ENCODE data around the gene ZNRF1.

The ZNRF1 gene

GRCh38 chr16:75062976-75063346 lies 64.1 kb downstream of the ZNRF1 start:
- DNase-seq, result no peak

GRCh38 chr16:75063549-75064088 lies 64.8 kb downstream of the ZNRF1 start:
- DNase-seq, result no peak

- DNase-seq, result no peak
Measured at GRCh38 chr16:75064403-75065148, 65.8 kb downstream of the ZNRF1 start.

GRCh38 chr16:75065149-75065505 lies 66.3 kb downstream of the ZNRF1 start:
- DNase-seq, result no peak

- no peak for DNase-seq
Measured at GRCh38 chr16:75065521-75066149, 66.8 kb downstream of the ZNRF1 start.

GRCh38 chr16:75066861-75067447 lies 68.1 kb downstream of the ZNRF1 start:
- DNase-seq, result no peak

GRCh38 chr16:75068085-75069031 lies 69.5 kb downstream of the ZNRF1 start:
- no peak for DNase-seq

- no peak for DNase-seq
Measured at GRCh38 chr16:75070012-75070841, 71.4 kb downstream of the ZNRF1 start.

GRCh38 chr16:75071621-75072020 lies 72.8 kb downstream of the ZNRF1 start:
- no peak for DNase-seq

GRCh38 chr16:75072239-75072947 lies 73.6 kb downstream of the ZNRF1 start:
- no peak for DNase-seq

GRCh38 chr16:75073545-75074303 lies 74.9 kb downstream of the ZNRF1 start:
- DNase-seq, result no peak

GRCh38 chr16:75074304-75074793 lies 75.5 kb downstream of the ZNRF1 start:
- DNase-seq, result no peak

GRCh38 chr16:75074920-75075687 lies 76.3 kb downstream of the ZNRF1 start:
- DNase-seq, result no peak

- no peak for DNase-seq
Measured at GRCh38 chr16:75075688-75076268, 77.0 kb downstream of the ZNRF1 start.

GRCh38 chr16:75078886-75079285 lies 80.1 kb downstream of the ZNRF1 start:
- DNase-seq, result no peak

GRCh38 chr16:75079346-75079926 lies 80.6 kb downstream of the ZNRF1 start:
- no peak for DNase-seq

- DNase-seq, result no peak
Measured at GRCh38 chr16:75080205-75081029, 81.6 kb downstream of the ZNRF1 start.

Data from NCI-H526 treated with DMSO at 0.1 percent for 48 hours (cell line).